ENCODE measurements around the gene DEFB124. TPM values are rescaled to one million over a fixed set of nuclear protein-coding genes. Genes with fewer than 3 reads are reported as not detected.

The DEFB124 gene
- polyA plus RNA-seq, 3 donors, result not detected

DNA sequence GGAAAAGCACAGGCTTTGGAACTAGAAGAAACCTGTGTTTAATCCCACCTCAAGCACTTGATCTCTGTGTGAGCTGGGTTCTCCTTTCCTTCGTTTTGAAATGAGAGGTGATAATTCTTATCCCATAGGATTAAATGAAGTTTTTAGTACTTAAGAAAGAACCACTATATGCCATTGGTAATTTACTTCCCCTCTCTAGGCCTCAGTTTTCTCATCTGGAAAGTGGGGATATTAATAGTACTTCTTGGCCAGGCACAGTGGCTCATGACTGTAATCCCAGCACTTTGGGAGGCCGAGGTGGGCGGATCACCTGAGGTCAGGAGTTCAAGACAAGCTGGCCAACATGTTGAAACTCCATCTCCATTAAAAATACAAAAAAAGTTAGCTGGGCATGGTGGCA is 14.2 kb upstream of the DEFB124 start:
- Mint-ChIP-seq H3K27me3 (ENCODE audit: low read depth in 3 of 3) (peaks cover 31 to 39% (median 36%) of the 10 kb centered on the region in 3 donors), H3K4me1 (peaks cover 11% of the 10 kb centered on the region), H3K9me3 (peaks cover 0 to 9% (median 3%) of the 10 kb centered on the region in 7 donors), H3K27ac (no peak overlapping the region), H3K36me3 (no peaks in the 10 kb centered on the region), H3K4me3 (no peak overlapping the region)
- WGBS (ENCODE audit: insufficient coverage), result 100% methylated on average over 2 of the region's 3 CpGs
- Histone ChIP-seq H3K9ac (ENCODE audit: insufficient read depth, low read length, poor library complexity, severe bottlenecking) (no peak overlapping the region), H3K27ac (ENCODE audit: low read depth in 1 of 2, low read length in 2 of 2) (no peak overlapping the region), H3K4me2 (replicated peaks; ENCODE audit: extremely low read depth, low read length, poor library complexity, severe bottlenecking) (no peak overlapping the region), H2AFZ (ENCODE audit: insufficient read depth, low read depth, low read length, poor library complexity, severe bottlenecking) (no peak overlapping the region), H4K20me1 (ENCODE audit: insufficient read depth, low read length) (no peaks in the 10 kb centered on the region), H3K9me3 (replicated peaks in 1 of 2; ENCODE audit: control insufficient read depth in 1 of 2, insufficient read depth in 1 of 2, low read length in 2 of 2) (peaks cover 0 to 3% of the 10 kb centered on the region in 2 donors), H3K27me3 (ENCODE audit: control insufficient read depth in 2 of 2, insufficient read depth in 2 of 2, low read length in 2 of 2) (peaks cover 13 to 27% of the 10 kb centered on the region in 2 donors), H3K36me3 (replicated peaks in 1 of 2; ENCODE audit: control insufficient read depth in 1 of 2, insufficient read depth in 2 of 2, low read length in 2 of 2) (no peaks in the 10 kb centered on the region), H3K4me3 (replicated peaks in 1 of 3; ENCODE audit: low read depth in 2 of 3, low read length in 3 of 3) (no peak overlapping the region), H3K4me1 (ENCODE audit: control insufficient read depth in 1 of 2, insufficient read depth in 2 of 2, low read length in 2 of 2) (peaks cover 4 to 8% of the 10 kb centered on the region in 2 donors), H3K79me2 (ENCODE audit: insufficient read depth, low read length) (no peaks in the 10 kb centered on the region)
- TF ChIP-seq, protein P1, sequence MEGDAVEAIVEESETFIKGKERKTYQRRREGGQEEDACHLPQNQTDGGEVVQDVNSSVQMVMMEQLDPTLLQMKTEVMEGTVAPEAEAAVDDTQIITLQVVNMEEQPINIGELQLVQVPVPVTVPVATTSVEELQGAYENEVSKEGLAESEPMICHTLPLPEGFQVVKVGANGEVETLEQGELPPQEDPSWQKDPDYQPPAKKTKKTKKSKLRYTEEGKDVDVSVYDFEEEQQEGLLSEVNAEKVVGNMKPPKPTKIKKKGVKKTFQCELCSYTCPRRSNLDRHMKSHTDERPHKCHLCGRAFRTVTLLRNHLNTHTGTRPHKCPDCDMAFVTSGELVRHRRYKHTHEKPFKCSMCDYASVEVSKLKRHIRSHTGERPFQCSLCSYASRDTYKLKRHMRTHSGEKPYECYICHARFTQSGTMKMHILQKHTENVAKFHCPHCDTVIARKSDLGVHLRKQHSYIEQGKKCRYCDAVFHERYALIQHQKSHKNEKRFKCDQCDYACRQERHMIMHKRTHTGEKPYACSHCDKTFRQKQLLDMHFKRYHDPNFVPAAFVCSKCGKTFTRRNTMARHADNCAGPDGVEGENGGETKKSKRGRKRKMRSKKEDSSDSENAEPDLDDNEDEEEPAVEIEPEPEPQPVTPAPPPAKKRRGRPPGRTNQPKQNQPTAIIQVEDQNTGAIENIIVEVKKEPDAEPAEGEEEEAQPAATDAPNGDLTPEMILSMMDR (IDR thresholded peaks at IDR 0.05), result no peak
- DNase-seq, result no peak
- intact Hi-C loops (cut with micrococcal nuclease), result no loop called here

DNA sequence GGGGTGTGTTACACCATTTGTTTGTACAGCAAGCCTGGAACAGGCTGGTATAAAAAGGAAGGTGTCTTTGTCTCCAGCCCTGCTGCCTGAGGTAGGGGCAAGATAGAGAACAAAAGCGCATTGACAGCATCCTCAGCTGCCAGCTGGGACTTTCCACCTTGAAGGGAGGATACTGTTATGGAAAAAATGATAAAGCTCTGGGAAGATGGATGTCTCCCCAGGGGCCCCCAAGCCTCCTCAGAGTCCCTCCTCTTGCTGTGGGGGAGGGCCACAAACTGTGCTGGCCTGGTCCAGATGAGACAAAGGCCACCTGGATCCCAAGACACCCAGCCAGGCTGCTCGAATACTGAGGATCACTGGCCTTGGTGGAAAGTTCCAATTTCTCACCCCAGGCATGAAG is 13.2 kb upstream of the DEFB124 start:
- TF ChIP-seq, protein P1 (IDR thresholded peaks at IDR 0.05), result no peak
- Histone ChIP-seq H3K79me2 (ENCODE audit: insufficient read depth, low read length) (no peaks in the 10 kb centered on the region), H3K27me3 (ENCODE audit: control insufficient read depth in 2 of 2, insufficient read depth in 2 of 2, low read length in 2 of 2) (peaks cover 13 to 27% of the 10 kb centered on the region in 2 donors), H3K9ac (ENCODE audit: insufficient read depth, low read length, poor library complexity, severe bottlenecking) (no peak overlapping the region), H3K36me3 (replicated peaks in 1 of 2; ENCODE audit: control insufficient read depth in 1 of 2, insufficient read depth in 2 of 2, low read length in 2 of 2) (no peaks in the 10 kb centered on the region), H3K27ac (ENCODE audit: low read depth in 1 of 2, low read length in 2 of 2) (no peak overlapping the region), H3K4me2 (replicated peaks; ENCODE audit: extremely low read depth, low read length, poor library complexity, severe bottlenecking) (no peak overlapping the region), H2AFZ (ENCODE audit: insufficient read depth, low read depth, low read length, poor library complexity, severe bottlenecking) (no peak overlapping the region), H4K20me1 (ENCODE audit: insufficient read depth, low read length) (no peaks in the 10 kb centered on the region), H3K4me1 (ENCODE audit: control insufficient read depth in 1 of 2, insufficient read depth in 2 of 2, low read length in 2 of 2) (peaks cover 4 to 8% of the 10 kb centered on the region in 2 donors), H3K9me3 (replicated peaks in 1 of 2; ENCODE audit: control insufficient read depth in 1 of 2, insufficient read depth in 1 of 2, low read length in 2 of 2) (peaks cover 0 to 3% of the 10 kb centered on the region in 2 donors), H3K4me3 (replicated peaks in 1 of 3; ENCODE audit: low read depth in 2 of 3, low read length in 3 of 3) (no peak overlapping the region)
- 94% methylated on average over 2 of the region's 2 CpGs for WGBS (ENCODE audit: insufficient coverage)
- Mint-ChIP-seq H3K4me1 (peaks cover 11% of the 10 kb centered on the region), H3K9me3 (peaks cover 0 to 15% (median 5%) of the 10 kb centered on the region in 7 donors), H3K27ac (no peak overlapping the region), H3K4me3 (peak overlapping the region in 1 of 2 donors; percentile 12), H3K36me3 (no peaks in the 10 kb centered on the region), H3K27me3 (ENCODE audit: low read depth in 3 of 3) (peaks cover 32 to 46% (median 36%) of the 10 kb centered on the region in 3 donors)
- DNase-seq, result no peak
- intact Hi-C loops (cut with micrococcal nuclease), result no loop called here
